NT2/D1 (cell line): ENCODE results near the gene NOTCH2.
A peak's percentile ranks its signal among the peaks of the same experiment; 100 is the strongest.

ENCODE experiments used
- DNase-seq: peaks from one replicate; pipeline ENCODE4 v3.0.0-alpha.2; 2011; ENCODE audit warnings: low read depth, low spot score
- H3K27me3 ChIP-seq: 2 replicates; pipeline ENCODE4 v1.6.0; 2011; ENCODE audit warnings: mild to moderate bottlenecking; ENCODE audit not compliant: insufficient read length, insufficient read depth
- H3K36me3 ChIP-seq: 2 replicates; pipeline ENCODE4 v1.6.1; 2011; ENCODE audit warnings: mild to moderate bottlenecking, low read length, mixed read lengths; ENCODE audit not compliant: insufficient read depth, insufficient read length
- H3K4me1 ChIP-seq: 2 replicates; pipeline ENCODE4 v1.5.1; 2011; ENCODE audit not compliant: insufficient read depth, insufficient read length
- H3K4me3 ChIP-seq: 2 replicates; pipeline ENCODE4 v1.5.1; 2011; ENCODE audit warnings: low read depth; ENCODE audit not compliant: insufficient read length
- H3K9ac ChIP-seq: 2 replicates; pipeline ENCODE4 v1.6.0; 2011; ENCODE audit warnings: low read depth; ENCODE audit not compliant: insufficient read length
- H3K9me3 ChIP-seq: 2 replicates; pipeline ENCODE4 v1.5.1; 2011; ENCODE audit warnings: mild to moderate bottlenecking, low read length; ENCODE audit not compliant: insufficient read depth
- SUZ12 ChIP-seq: IDR thresholded peaks from 2 replicates; pipeline ENCODE4 v1.6.1; 2011; ENCODE audit not compliant: insufficient read length, insufficient read depth; ENCODE audit errors: extremely low read depth
- YY1 ChIP-seq: IDR thresholded peaks from 2 replicates; pipeline ENCODE4 v1.6.1; 2011; ENCODE audit not compliant: insufficient read length, insufficient read depth
- ZNF274 ChIP-seq: IDR thresholded peaks from 2 replicates; pipeline ENCODE4 v1.6.1; 2011; ENCODE audit warnings: mild to moderate bottlenecking, low read depth, low read length

NOTCH2 gene

GRCh38 chr1:119873135-119874015, 196.1 kb downstream of the NOTCH2 start:
- Histone ChIP-seq H3K9ac (no peak overlapping the region), H3K36me3 (no peaks in the 10 kb centered on the region), H3K4me1 (no peaks in the 10 kb centered on the region), H3K4me3 (no peak overlapping the region), H3K27me3 (no peaks in the 10 kb centered on the region), H3K9me3 (no peaks in the 10 kb centered on the region)
- TF ChIP-seq YY1 (no peak), ZNF274 (no peak), SUZ12 (no peak)
- no peak for DNase-seq

GRCh38 chr1:119871881-119872280, 197.6 kb downstream of the NOTCH2 start:
- H3K4me1 ChIP-seq, result no peaks in the 10 kb centered on the region
- DNase-seq, result no peak
- H3K4me3 ChIP-seq, result no peak overlapping the region
- no peak for TF ChIP-seq ZNF274
- no peak for TF ChIP-seq YY1
- no peak for TF ChIP-seq SUZ12
- H3K27me3 ChIP-seq, result no peaks in the 10 kb centered on the region
- H3K9me3 ChIP-seq, result no peaks in the 10 kb centered on the region
- no peak overlapping the region for H3K9ac ChIP-seq
- no peaks in the 10 kb centered on the region for H3K36me3 ChIP-seq

GRCh38 chr1:119870917-119871596, 198.4 kb downstream of the NOTCH2 start:
- peak; percentile 90 for DNase-seq
- TF ChIP-seq ZNF274 (no peak), SUZ12 (no peak), YY1 (no peak)
- no peak overlapping the region for H3K9ac ChIP-seq
- no peaks in the 10 kb centered on the region for H3K4me1 ChIP-seq
- H3K9me3 ChIP-seq, result no peaks in the 10 kb centered on the region
- H3K36me3 ChIP-seq, result no peaks in the 10 kb centered on the region
- no peaks in the 10 kb centered on the region for H3K27me3 ChIP-seq
- H3K4me3 ChIP-seq, result no peak overlapping the region

- DNase-seq, result no peak
- no peak for TF ChIP-seq SUZ12
- no peak for TF ChIP-seq YY1
- no peak for TF ChIP-seq ZNF274
- Histone ChIP-seq H3K9ac (no peak overlapping the region), H3K9me3 (no peaks in the 10 kb centered on the region), H3K27me3 (no peaks in the 10 kb centered on the region), H3K36me3 (no peaks in the 10 kb centered on the region), H3K4me3 (no peak overlapping the region), H3K4me1 (no peaks in the 10 kb centered on the region)
Measured at GRCh38 chr1:119869995-119870394, 199.5 kb downstream of the NOTCH2 start.

GRCh38 chr1:119868176-119868575, 201.3 kb downstream of the NOTCH2 start:
- no peaks in the 10 kb centered on the region for H3K36me3 ChIP-seq
- no peaks in the 10 kb centered on the region for H3K9me3 ChIP-seq
- H3K27me3 ChIP-seq, result no peaks in the 10 kb centered on the region
- H3K9ac ChIP-seq, result no peak overlapping the region
- DNase-seq, result no peak
- H3K4me1 ChIP-seq, result no peaks in the 10 kb centered on the region
- TF ChIP-seq YY1 (no peak), ZNF274 (no peak), SUZ12 (no peak)
- no peak overlapping the region for H3K4me3 ChIP-seq

- H3K4me1 ChIP-seq, result no peaks in the 10 kb centered on the region
- H3K9me3 ChIP-seq, result no peaks in the 10 kb centered on the region
- no peaks in the 10 kb centered on the region for H3K36me3 ChIP-seq
- H3K4me3 ChIP-seq, result no peak overlapping the region
- no peaks in the 10 kb centered on the region for H3K27me3 ChIP-seq
- H3K9ac ChIP-seq, result no peak overlapping the region
- no peak for DNase-seq
- TF ChIP-seq ZNF274 (no peak), YY1 (no peak), SUZ12 (no peak)
Measured at GRCh38 chr1:119866451-119866850, 203.0 kb downstream of the NOTCH2 start.

GRCh38 chr1:119865627-119866026, 203.8 kb downstream of the NOTCH2 start:
- no peak overlapping the region for H3K4me3 ChIP-seq
- no peaks in the 10 kb centered on the region for H3K4me1 ChIP-seq
- TF ChIP-seq YY1, result no peak
- no peak for TF ChIP-seq SUZ12
- no peak for TF ChIP-seq ZNF274
- no peaks in the 10 kb centered on the region for H3K9me3 ChIP-seq
- no peak overlapping the region for H3K9ac ChIP-seq
- no peaks in the 10 kb centered on the region for H3K36me3 ChIP-seq
- DNase-seq, result no peak
- H3K27me3 ChIP-seq, result no peaks in the 10 kb centered on the region

- no peak for DNase-seq
Measured at GRCh38 chr1:119862276-119862675, 207.2 kb downstream of the NOTCH2 start.

More at GRCh38 chr1:119862276-119862675, 207.2 kb downstream of the NOTCH2 start:
- H3K27me3 ChIP-seq, result no peaks in the 10 kb centered on the region
- no peaks in the 10 kb centered on the region for H3K9me3 ChIP-seq
- H3K4me3 ChIP-seq, result no peak overlapping the region
- H3K36me3 ChIP-seq, result no peaks in the 10 kb centered on the region
- TF ChIP-seq ZNF274 (no peak), SUZ12 (no peak), YY1 (no peak)
- no peak overlapping the region for H3K9ac ChIP-seq
- H3K4me1 ChIP-seq, result no peaks in the 10 kb centered on the region
